Endothelial cell of umbilical vein (primary cell): ENCODE data around the gene SLC27A4. TPM values are rescaled to one million over a fixed set of nuclear protein-coding genes. Genes with fewer than 3 reads are reported as not detected.

Experiments
- BruUV-seq: library from RNA; stranded (reverse); fragments of 400-500 nt; replicated peaks from 2 replicates; lab custom pipeline; 2021; lab: Mats Ljungman, UMichigan
- CTCF ChIA-PET: fragments of 300-600, 350-600 bp; sonication (Branson Sonifier 250); formaldehyde crosslinking; loops from one replicate; lab custom pipeline; 2021; ENCODE audit warnings: antibody characterized with exemption, inconsistent platforms; lab: Charles Lee
- POLR2A ChIA-PET: fragments of 300-600, 350-600 bp; sonication (Branson Sonifier 250); formaldehyde crosslinking; loops from one replicate; lab custom pipeline; 2021; ENCODE audit warnings: antibody characterized with exemption, inconsistent platforms; lab: Charles Lee
- DNase-seq: peaks from one replicate; pipeline ENCODE4 v3.0.0-alpha.2; 2011; ENCODE audit warnings: low read depth, low spot score
- FAIRE-seq: peaks from 2 replicates; lab custom pipeline; 2011; peaks lifted over from hg19 to GRCh38; lab: Jason Lieb, UNC
- H2AFZ ChIP-seq: 2 replicates; pipeline ENCODE4 v1.6.0; 2012; ENCODE audit warnings: low read depth, low read length, control low read depth, inconsistent platforms
- H3K27ac ChIP-seq: 2 replicates; pipeline ENCODE4 v1.5.1; 2011; ENCODE audit warnings: low read depth, mild to moderate bottlenecking, control low read depth, low read length, moderate library complexity; ENCODE audit not compliant: insufficient read depth
- H3K27me3 ChIP-seq, 2 experiments: 2 replicates each; pipeline versions ENCODE4 v1.6.0 to v1.6.1; 2011; ENCODE audit warnings: low read length in 2 of 2, mixed read lengths in 1 of 2; ENCODE audit not compliant: control insufficient read depth in 2 of 2, insufficient read depth in 2 of 2
- H3K36me3 ChIP-seq, 2 experiments: 2 replicates in 1 of 2; 3 replicates in 1 of 2; pipeline ENCODE4 v1.5.1; 2011; ENCODE audit warnings: low read length in 2 of 2, mild to moderate bottlenecking in 1 of 2, moderate library complexity in 1 of 2; ENCODE audit not compliant: control insufficient read depth in 2 of 2, insufficient read depth in 2 of 2; ENCODE audit errors: extremely low read depth in 1 of 2
- H3K4me1 ChIP-seq: 3 replicates; pipeline ENCODE4 v1.5.1; 2011; ENCODE audit warnings: mild to moderate bottlenecking, low read length; ENCODE audit not compliant: control insufficient read depth, insufficient read depth; ENCODE audit errors: extremely low read depth
- H3K4me2 ChIP-seq: 2 replicates; pipeline ENCODE4 v1.6.1; 2011; ENCODE audit warnings: low read length, control low read depth, mixed read lengths; ENCODE audit not compliant: insufficient read depth
- H3K4me3 ChIP-seq, 3 experiments: fragments of 200-600 bp in 1 of 3; sonication (generic), shearing (Covaris generic) in 1 of 3; replicated peaks in 1 of 3; 2 replicates each; pipeline ENCODE4 v1.5.1; 2011 to 2016; ENCODE audit warnings: control low read depth in 3 of 3, low read length in 3 of 3, mild to moderate bottlenecking in 2 of 3, inconsistent platforms in 1 of 3, low read depth in 1 of 3, moderate library complexity in 1 of 3; ENCODE audit not compliant: insufficient read depth in 1 of 3
- H3K79me2 ChIP-seq: 2 replicates; pipeline ENCODE4 v1.6.0; 2012; ENCODE audit warnings: low read length, inconsistent platforms; ENCODE audit not compliant: control insufficient read depth, insufficient read depth
- H3K9ac ChIP-seq: replicated peaks from 2 replicates; pipeline ENCODE3; 2011; ENCODE audit warnings: low read length, control low read depth; ENCODE audit not compliant: insufficient read depth; ENCODE audit errors: extremely low read depth
- H3K9me1 ChIP-seq: replicated peaks from 3 replicates; pipeline ENCODE4 v1.6.0; 2011; ENCODE audit warnings: mild to moderate bottlenecking, low read length; ENCODE audit not compliant: control insufficient read depth, insufficient read depth; ENCODE audit errors: extremely low read depth
- H3K9me3 ChIP-seq: replicated peaks from 2 replicates; pipeline ENCODE4 v1.5.1; 2012; ENCODE audit warnings: low read length, inconsistent platforms; ENCODE audit not compliant: control insufficient read depth, insufficient read depth
- H4K20me1 ChIP-seq: replicated peaks from 2 replicates; pipeline ENCODE3; 2011; ENCODE audit warnings: mild to moderate bottlenecking, low read length; ENCODE audit not compliant: control insufficient read depth, insufficient read depth; ENCODE audit errors: extremely low read depth
- EZH2 ChIP-seq: IDR thresholded peaks from 2 replicates; pipeline ENCODE4 v1.6.1; 2012; ENCODE audit warnings: borderline replicate concordance, low read depth, mild to moderate bottlenecking, moderate library complexity, low read length, inconsistent platforms; ENCODE audit not compliant: severe bottlenecking
- FOS ChIP-seq: IDR thresholded peaks from 2 replicates; pipeline ENCODE4 v1.6.1; 2011; ENCODE audit warnings: mild to moderate bottlenecking, low read length, moderate library complexity, borderline replicate concordance; ENCODE audit not compliant: insufficient read depth
- GATA2 ChIP-seq: IDR thresholded peaks from 2 replicates; pipeline ENCODE4 v1.7.0; 2011; ENCODE audit warnings: low read depth, mild to moderate bottlenecking, moderate library complexity, mixed read lengths, low read length; ENCODE audit not compliant: insufficient read length, insufficient read depth
- MAX ChIP-seq: IDR thresholded peaks from 2 replicates; pipeline ENCODE4 v1.6.1; 2011; ENCODE audit not compliant: insufficient read depth, insufficient read length
- POLR2A ChIP-seq: IDR thresholded peaks from 2 replicates; pipeline ENCODE4 v1.6.1; 2012; ENCODE audit warnings: low read depth, mild to moderate bottlenecking, control low read depth, low read length
- POLR2AphosphoS5 ChIP-seq: IDR thresholded peaks from 2 replicates; pipeline ENCODE4 v1.6.1; 2012; ENCODE audit warnings: low read depth, mild to moderate bottlenecking, control low read depth, low read length, moderate library complexity; ENCODE audit not compliant: insufficient read depth
- dilution Hi-C: fragments of 300-500 bp; cut with MboI; formaldehyde crosslinking; loops from one replicate; pipeline ENCODE4 v1.15.0; 2019; ENCODE audit warnings: low sequenced_read_pairs; ENCODE audit not compliant: extremely low pct_ligation_motif_present
- intact Hi-C: fragments of 100-400 bp; cut with micrococcal nuclease; formaldehyde crosslinking; loops from one replicate; pipeline ENCODE4 v1.10.0; 2022
- polyA plus RNA-seq, 4 experiments: library from polyadenylated mRNA; depleted of rRNA in 3 of 4; stranded (reverse) in 3 of 4; unstranded in 1 of 4; fragments of >200 nt; gene quantifications; 2 replicates each; pipeline versions ENCODE4 v1.2.1 to v1.2.3, GENCODE V29; 2011 to 2012; ENCODE audit warnings: missing spikeins in 1 of 4
- total RNA-seq: library from RNA; stranded (reverse); gene quantifications from 2 replicates; pipeline ENCODE4 v1.2.3, GENCODE V29; 2021

SLC27A4 gene
- total and polyA plus RNA-seq, 2 donors (not counting 3 experiments of a cell fraction or from before 2014, with no cell fraction given): 29.9 to 35.0 TPM

GRCh38 chr9:128393970-128394369 lies 53.6 kb downstream of the SLC27A4 start:
- TF ChIP-seq FOS (no peak), EZH2 (no peak)
- H3K27ac ChIP-seq: no peak overlapping the region
- ChIA-PET CTCF (interaction anchor here (0.6 to 2.8 kb wide), 3 partner anchors 32 to 151 kb away, joined by 3 to 9 read pairs (median 4); no protein-coding TSS in a partner anchor), POLR2A (no interaction called here)
- H3K4me2 ChIP-seq: no peak overlapping the region
- H3K79me2 ChIP-seq: no peaks in the 10 kb centered on the region
- DNase-seq (no peak), FAIRE-seq (no peak)
- BruUV-seq: no TSS peak
- H3K9ac ChIP-seq: no peak overlapping the region
- H3K4me1 ChIP-seq: peaks cover 5% of the 10 kb centered on the region
- intact Hi-C loops (no loop called here), dilution Hi-C loops (no loop called here)
- H3K36me3 ChIP-seq: peaks cover 2 to 9% of the 10 kb centered on the region in 2 experiments
- no peaks in the 10 kb centered on the region for H4K20me1 ChIP-seq
- H3K9me1 ChIP-seq: no peaks in the 10 kb centered on the region
- no peaks in the 10 kb centered on the region for H3K27me3 ChIP-seq
- no peak overlapping the region for H2AFZ ChIP-seq
- no peaks in the 10 kb centered on the region for H3K9me3 ChIP-seq
- no peak overlapping the region for H3K4me3 ChIP-seq

- H3K4me3 ChIP-seq: no peak overlapping the region
- no peaks in the 10 kb centered on the region for H3K27me3 ChIP-seq
- no TSS peak for BruUV-seq
- no peaks in the 10 kb centered on the region for H3K79me2 ChIP-seq
- POLR2A ChIA-PET: no interaction called here
- TF ChIP-seq FOS: no peak
- TF ChIP-seq GATA2: no peak
- no peak for TF ChIP-seq POLR2AphosphoS5
- no peak for TF ChIP-seq POLR2A
- no peak for TF ChIP-seq EZH2
- no peak for TF ChIP-seq MAX
- no peak for FAIRE-seq
- H2AFZ ChIP-seq: no peak overlapping the region
- intact Hi-C loops: no loop called here
- peaks cover 5% of the 10 kb centered on the region for H3K4me1 ChIP-seq
- H3K4me2 ChIP-seq: no peak overlapping the region
- H3K9me1 ChIP-seq: no peaks in the 10 kb centered on the region
- dilution Hi-C loops: no loop called here
- CTCF ChIA-PET: interaction anchor here (1.1 to 3.3 kb wide), 3 partner anchors 26 to 44 kb away, joined by 3 to 10 read pairs (median 9); partner anchors contain the start of gene CERCAM
- peaks cover 2 to 3% of the 10 kb centered on the region in 2 experiments for H3K36me3 ChIP-seq
- no peak overlapping the region for H3K27ac ChIP-seq
- no peaks in the 10 kb centered on the region for H4K20me1 ChIP-seq
- no peaks in the 10 kb centered on the region for H3K9me3 ChIP-seq
- no peak overlapping the region for H3K9ac ChIP-seq
- no peak for DNase-seq
Measured at GRCh38 chr9:128394379-128395168, 54.2 kb downstream of the SLC27A4 start.
